HepG2 (cell line): ENCODE data around the gene FAM124A. TPM values are rescaled to one million over a fixed set of nuclear protein-coding genes. Genes with fewer than 3 reads are reported as not detected.

Experiments
- ATAC-seq: fragments of 200-7000 bp; cut with Tn5 transposase; 3 replicates; pipeline ENCODE4 v1.9.1; 2020; ENCODE audit warnings: mild to moderate bottlenecking, moderate library complexity
- BruUV-seq: library from RNA; stranded (reverse); fragments of 400-500 nt; replicated peaks from 2 replicates; lab custom pipeline; 2021; lab: Mats Ljungman, UMichigan
- CTCF ChIA-PET: fragments of 300-600 bp; formaldehyde crosslinking; extraction: SDS; loops from one replicate; lab custom pipeline; 2021; ENCODE audit warnings: low total read pairs, inconsistent platforms, low intra/inter-chr PET ratio; lab: Yijun Ruan, JAX
- POLR2A ChIA-PET: fragments of 350-600 bp; sonication (Branson Sonifier 250); formaldehyde crosslinking; loops from one replicate; lab custom pipeline; 2020; ENCODE audit warnings: antibody characterized with exemption, inconsistent platforms; lab: Yijun Ruan, JAX
- DNase-seq: peaks from one replicate; pipeline ENCODE4 v3.0.0-alpha.2; 2015; ENCODE audit warnings: low spot score
- FAIRE-seq: peaks from 3 replicates; lab custom pipeline; 2011; peaks lifted over from hg19 to GRCh38; lab: Jason Lieb, UNC
- H2AFZ ChIP-seq: one replicate; pipeline ENCODE4 v1.6.1; 2011; ENCODE audit warnings: low read length, inconsistent platforms
- H3K27ac ChIP-seq: fragments of 300-600 bp; 3 replicates; pipeline ENCODE4 v1.8.0; 2011; ENCODE audit warnings: mixed run types, mild to moderate bottlenecking, mixed read lengths, low read length, inconsistent platforms; ENCODE audit not compliant: insufficient read depth; ENCODE audit errors: extremely low read length
- H3K27me3 ChIP-seq, 2 experiments: fragments of 200-600 bp in 1 of 2; 2 replicates in 1 of 2; 3 replicates in 1 of 2; pipeline versions ENCODE4 v1.6.0 to v1.8.0; 2011; ENCODE audit warnings: low read length in 2 of 2, mild to moderate bottlenecking in 2 of 2, moderate library complexity in 2 of 2, inconsistent platforms in 1 of 2; ENCODE audit not compliant: insufficient read depth in 2 of 2, control insufficient read depth in 1 of 2
- H3K36me3 ChIP-seq, 2 experiments: fragments of 200-600 bp in 1 of 2; replicated peaks in 1 of 2; 2 replicates in 1 of 2; 3 replicates in 1 of 2; pipeline versions ENCODE4 v1.5.1 to v1.8.0; 2011; ENCODE audit warnings: low read length in 2 of 2, inconsistent platforms in 1 of 2; ENCODE audit not compliant: insufficient read depth in 2 of 2, control insufficient read depth in 1 of 2
- H3K4me1 ChIP-seq: 2 replicates; pipeline ENCODE4 v1.5.1; 2012; ENCODE audit warnings: low read length, inconsistent platforms; ENCODE audit not compliant: insufficient read depth
- H3K4me2 ChIP-seq: 2 replicates; pipeline ENCODE4 v1.6.0; 2011; ENCODE audit warnings: low read depth, low read length, inconsistent platforms
- H3K4me3 ChIP-seq, 3 experiments: fragments of 200-600 bp in 1 of 3; sonication (generic), shearing (Covaris generic) in 1 of 3; replicated peaks in 1 of 3; 2 replicates each; pipeline ENCODE4 v1.5.1; 2011 to 2016; ENCODE audit warnings: low read length in 3 of 3, inconsistent platforms in 2 of 3, low read depth in 2 of 3, mild to moderate bottlenecking in 2 of 3, control low read depth in 1 of 3, mixed read lengths in 1 of 3; ENCODE audit not compliant: insufficient read depth in 1 of 3
- H3K79me2 ChIP-seq: one replicate; pipeline ENCODE4 v1.6.1; 2011; ENCODE audit warnings: low read length, inconsistent platforms; ENCODE audit not compliant: insufficient read depth
- H3K9ac ChIP-seq: 2 replicates; pipeline ENCODE4 v1.6.0; 2011; ENCODE audit warnings: mild to moderate bottlenecking, low read depth, low read length, inconsistent platforms; ENCODE audit not compliant: insufficient read depth
- H3K9me3 ChIP-seq: 2 replicates; pipeline ENCODE4 v1.5.1; 2012; ENCODE audit warnings: mild to moderate bottlenecking, low read length
- H4K20me1 ChIP-seq: 2 replicates; pipeline ENCODE4 v1.6.0; 2011; ENCODE audit warnings: inconsistent platforms, mild to moderate bottlenecking, low read length, moderate library complexity; ENCODE audit not compliant: insufficient read depth
- KMT2A ChIP-seq: sonication (generic); formaldehyde crosslinking; IDR thresholded peaks from 2 replicates; pipeline ENCODE4 v1.4.0; 2020; ENCODE audit warnings: missing genetic modification reagents
- ZBTB7A ChIP-seq: sonication (generic); formaldehyde crosslinking; IDR thresholded peaks from 2 replicates; pipeline ENCODE4 v1.8.0; 2022; ENCODE audit warnings: mild to moderate bottlenecking, missing genetic modification reagents
- WGBS: methylation state at CpG from one replicate; pipeline ENCODE4 v1.1.6; 2017; ENCODE audit warnings: low lambda C conversion rate; 5-methylcytosine and 5-hydroxymethylcytosine counted together
- in situ Hi-C: cut with HindIII; loops from 2 replicates; pipeline ENCODE4 v1.10.0; 2017; ENCODE audit warnings: low pct_unique_long_range_greater_than_20kb; ENCODE audit not compliant: extremely low pct_ligation_motif_present
- intact Hi-C: fragments of 100-400 bp; cut with micrococcal nuclease; formaldehyde crosslinking; loops from one replicate; pipeline ENCODE4 v1.10.0; 2022; ENCODE audit not compliant: unreplicated experiment
- polyA plus RNA-seq, 8 experiments: library from polyadenylated mRNA; depleted of rRNA in 3 of 8; stranded (reverse) in 7 of 8; unstranded in 1 of 8; fragments of >200 nt; fragmentation: Illumina TruSeq in 4 of 8; extraction: Trizol in 4 of 8; gene quantifications; 2 replicates each; pipeline versions ENCODE4 v1.2.1 to v1.2.3, GENCODE V29; 2011 to 2016; ENCODE audit warnings: low read depth in 4 of 8, missing spikeins in 1 of 8, mixed read lengths in 1 of 8; ENCODE audit not compliant: insufficient read depth in 1 of 8
- total RNA-seq, 5 experiments: library from RNA; depleted of rRNA; stranded (reverse); fragments of >200 nt; fragmentation: Illumina TruSeq; extraction: Trizol; gene quantifications; 2 replicates each; pipeline ENCODE4 v1.2.3, GENCODE V29; 2016; ENCODE audit warnings: low read depth in 1 of 5
- TF ChIP-seq, protein P1 (sequence below): sonication (generic); formaldehyde crosslinking; IDR thresholded peaks from 2 replicates; pipeline ENCODE4 v1.8.0; 2022; ENCODE audit warnings: mild to moderate bottlenecking, missing genetic modification reagents
- TF ChIP-seq, protein P2 (sequence below), 2 experiments: IDR thresholded peaks; 2 replicates each; pipeline ENCODE4 v1.6.1; 2011 to 2012; ENCODE audit warnings: low read length in 2 of 2, borderline replicate concordance in 1 of 2, low read depth in 1 of 2, mild to moderate bottlenecking in 1 of 2, moderate library complexity in 1 of 2

The FAM124A gene
- total and polyA plus RNA-seq, 2 of the 13 experiments (the other 11 are each of a cell fraction or from before 2014, with no cell fraction given): not detected

DNA sequence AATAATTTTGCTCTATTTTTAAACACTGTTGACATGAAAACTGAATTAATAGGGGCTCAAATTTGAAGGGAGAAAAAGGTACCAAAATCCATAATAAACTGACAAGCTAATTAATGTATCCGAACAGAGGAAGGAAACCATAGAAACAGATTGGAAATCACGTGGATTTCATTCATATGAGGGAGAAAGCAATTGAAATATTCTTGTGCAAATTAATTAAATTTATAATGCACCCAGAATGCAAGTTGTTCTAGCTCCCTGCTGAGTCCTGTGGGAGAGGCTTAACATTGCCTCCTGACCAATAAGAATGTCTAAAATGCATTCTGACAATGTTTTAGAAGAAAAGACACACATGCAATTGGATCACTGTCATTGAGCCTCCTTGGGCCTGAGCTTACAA lies 99.6 kb downstream of the FAM124A start (continued):
- TF ChIP-seq, protein P1, sequence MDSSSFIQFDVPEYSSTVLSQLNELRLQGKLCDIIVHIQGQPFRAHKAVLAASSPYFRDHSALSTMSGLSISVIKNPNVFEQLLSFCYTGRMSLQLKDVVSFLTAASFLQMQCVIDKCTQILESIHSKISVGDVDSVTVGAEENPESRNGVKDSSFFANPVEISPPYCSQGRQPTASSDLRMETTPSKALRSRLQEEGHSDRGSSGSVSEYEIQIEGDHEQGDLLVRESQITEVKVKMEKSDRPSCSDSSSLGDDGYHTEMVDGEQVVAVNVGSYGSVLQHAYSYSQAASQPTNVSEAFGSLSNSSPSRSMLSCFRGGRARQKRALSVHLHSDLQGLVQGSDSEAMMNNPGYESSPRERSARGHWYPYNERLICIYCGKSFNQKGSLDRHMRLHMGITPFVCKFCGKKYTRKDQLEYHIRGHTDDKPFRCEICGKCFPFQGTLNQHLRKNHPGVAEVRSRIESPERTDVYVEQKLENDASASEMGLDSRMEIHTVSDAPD (CRISPR knock-in tag): no peak
- TF ChIP-seq ZBTB7A (CRISPR knock-in tag): no peak

DNA sequence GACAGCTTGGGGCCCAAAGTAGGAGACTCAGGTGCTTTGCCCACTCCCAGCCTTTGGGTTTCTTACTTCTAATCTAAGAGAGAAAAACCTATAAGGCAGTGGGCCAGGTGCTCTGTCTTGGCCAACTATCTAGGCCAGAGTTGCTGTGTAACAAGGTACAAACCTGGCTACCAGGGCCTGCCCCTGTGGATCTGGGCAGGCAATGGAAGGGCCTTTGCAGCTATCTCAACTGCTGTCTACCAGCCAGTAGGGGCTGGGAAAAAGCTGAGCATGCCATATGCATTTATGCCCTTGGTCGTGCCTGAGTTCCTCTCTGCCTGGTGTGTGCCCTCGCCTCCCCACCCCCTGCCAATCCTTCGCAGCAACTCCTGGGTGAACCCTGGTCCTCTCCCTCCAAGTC lies 100.6 kb downstream of the FAM124A start:
- no peaks in the 10 kb centered on the region for H3K79me2 ChIP-seq
- TF ChIP-seq, protein P2, sequence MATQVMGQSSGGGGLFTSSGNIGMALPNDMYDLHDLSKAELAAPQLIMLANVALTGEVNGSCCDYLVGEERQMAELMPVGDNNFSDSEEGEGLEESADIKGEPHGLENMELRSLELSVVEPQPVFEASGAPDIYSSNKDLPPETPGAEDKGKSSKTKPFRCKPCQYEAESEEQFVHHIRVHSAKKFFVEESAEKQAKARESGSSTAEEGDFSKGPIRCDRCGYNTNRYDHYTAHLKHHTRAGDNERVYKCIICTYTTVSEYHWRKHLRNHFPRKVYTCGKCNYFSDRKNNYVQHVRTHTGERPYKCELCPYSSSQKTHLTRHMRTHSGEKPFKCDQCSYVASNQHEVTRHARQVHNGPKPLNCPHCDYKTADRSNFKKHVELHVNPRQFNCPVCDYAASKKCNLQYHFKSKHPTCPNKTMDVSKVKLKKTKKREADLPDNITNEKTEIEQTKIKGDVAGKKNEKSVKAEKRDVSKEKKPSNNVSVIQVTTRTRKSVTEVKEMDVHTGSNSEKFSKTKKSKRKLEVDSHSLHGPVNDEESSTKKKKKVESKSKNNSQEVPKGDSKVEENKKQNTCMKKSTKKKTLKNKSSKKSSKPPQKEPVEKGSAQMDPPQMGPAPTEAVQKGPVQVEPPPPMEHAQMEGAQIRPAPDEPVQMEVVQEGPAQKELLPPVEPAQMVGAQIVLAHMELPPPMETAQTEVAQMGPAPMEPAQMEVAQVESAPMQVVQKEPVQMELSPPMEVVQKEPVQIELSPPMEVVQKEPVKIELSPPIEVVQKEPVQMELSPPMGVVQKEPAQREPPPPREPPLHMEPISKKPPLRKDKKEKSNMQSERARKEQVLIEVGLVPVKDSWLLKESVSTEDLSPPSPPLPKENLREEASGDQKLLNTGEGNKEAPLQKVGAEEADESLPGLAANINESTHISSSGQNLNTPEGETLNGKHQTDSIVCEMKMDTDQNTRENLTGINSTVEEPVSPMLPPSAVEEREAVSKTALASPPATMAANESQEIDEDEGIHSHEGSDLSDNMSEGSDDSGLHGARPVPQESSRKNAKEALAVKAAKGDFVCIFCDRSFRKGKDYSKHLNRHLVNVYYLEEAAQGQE (IDR thresholded peaks at IDR 0.05; ENCODE audit: borderline replicate concordance in 1 of 2, low read depth in 1 of 2, low read length in 2 of 2): no peak
- TF ChIP-seq KMT2A (CRISPR knock-in tag): no peak
- in situ Hi-C loops: no loop called here
- peak; percentile 62 for ATAC-seq
- FAIRE-seq: no peak
- H3K27me3 ChIP-seq: peaks cover 2 to 14% of the 10 kb centered on the region in 2 experiments; a peak in 3 of 5 replicates
- CTCF ChIA-PET: no interaction called here
- H3K4me3 ChIP-seq: no peak overlapping the region
- H3K9me3 ChIP-seq: no peaks in the 10 kb centered on the region
- intact Hi-C loops: no loop called here
- no peak for DNase-seq
- no peak overlapping the region for H3K4me2 ChIP-seq
- no peaks in the 10 kb centered on the region; the same call in 1 of the 2 replicates for H4K20me1 ChIP-seq
- no peak overlapping the region for H3K9ac ChIP-seq
- H2AFZ ChIP-seq: no peak overlapping the region
- 0% methylated on average over 1 of the region's 3 CpGs for WGBS
- H3K4me1 ChIP-seq: no peaks in the 10 kb centered on the region
- H3K36me3 ChIP-seq: no peaks in the 10 kb centered on the region
- BruUV-seq: no TSS peak
- POLR2A ChIA-PET: no interaction called here
- H3K27ac ChIP-seq: no peak overlapping the region
